Ammon's horn (tissue), 1 donor: ENCODE data around the gene POLR1D.
A peak's percentile ranks its signal among the peaks of the same experiment; 100 is the strongest.

Source experiments
- DNase-seq: peaks from one replicate; pipeline ENCODE4 v3.0.0-alpha.2; 2016; ENCODE audit warnings: low spot score

The POLR1D gene

GRCh38 chr13:27638521-27638920, 16.8 kb downstream of the POLR1D start:
- no peak for DNase-seq

DNA sequence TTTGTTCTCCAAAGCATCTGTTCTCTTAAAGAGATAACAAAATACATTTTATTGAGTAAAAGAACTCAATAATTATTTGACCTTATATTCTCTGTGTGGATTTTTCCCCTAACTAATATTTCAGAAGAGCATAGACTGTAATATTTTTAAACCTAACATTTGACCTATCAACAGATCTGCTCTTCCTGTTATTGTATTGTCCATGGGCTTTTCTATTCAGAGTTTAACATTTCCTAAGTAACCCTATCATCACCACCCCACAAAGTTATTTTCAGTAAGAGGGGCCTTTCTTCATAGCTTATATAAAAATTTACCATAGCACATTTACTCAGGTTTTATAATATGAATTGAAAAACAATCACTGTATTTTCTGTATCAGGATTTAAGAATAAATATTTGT, 17.5 kb downstream of the POLR1D start:
- no peak for DNase-seq

- DNase-seq = no peak
Measured at GRCh38 chr13:27641711-27642502, 20.2 kb downstream of the POLR1D start.

- no peak for DNase-seq
Measured at GRCh38 chr13:27643334-27644132, 21.8 kb downstream of the POLR1D start.

DNA sequence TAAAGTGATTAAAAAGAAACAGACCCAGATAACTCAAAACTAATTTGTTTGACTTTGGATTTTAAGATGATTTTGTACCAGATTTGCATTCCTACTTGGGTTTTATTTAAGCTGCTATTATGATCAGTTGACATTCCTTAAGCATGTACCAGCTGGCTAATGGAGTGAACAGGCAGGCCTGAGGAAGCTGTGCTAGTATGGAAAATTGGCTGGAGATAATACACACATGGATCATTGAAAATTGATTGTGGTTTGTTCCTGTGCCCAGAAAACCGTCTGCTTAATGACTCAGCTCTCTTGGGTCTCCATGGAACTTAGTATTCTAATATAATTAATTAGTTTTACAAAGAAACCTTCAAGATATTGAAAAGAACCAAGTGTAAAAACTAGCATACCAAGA, 22.6 kb downstream of the POLR1D start:
- DNase-seq = peak; percentile 40

DNA sequence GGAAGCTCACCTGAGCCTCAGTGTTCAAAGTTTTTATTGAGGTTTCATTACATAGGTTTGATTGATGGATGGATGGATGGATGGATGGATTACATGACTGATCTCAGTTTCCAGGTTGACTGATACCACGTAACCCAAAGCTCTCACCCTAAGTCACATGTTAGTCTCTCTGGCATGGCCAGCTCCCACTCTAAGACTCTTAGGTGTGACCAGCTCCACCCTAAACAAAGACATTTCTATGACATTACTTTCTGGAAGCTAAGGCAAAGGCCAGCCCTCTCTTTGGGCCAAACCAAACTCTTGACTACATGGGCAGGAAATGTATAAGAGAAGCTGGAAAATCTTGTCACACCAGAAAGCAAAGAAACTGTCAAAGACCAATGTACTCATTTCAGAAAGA, 28.6 kb downstream of the POLR1D start:
- DNase-seq = no peak

GRCh38 chr13:27654059-27654458, 32.4 kb downstream of the POLR1D start:
- DNase-seq = no peak

GRCh38 chr13:27654816-27655215, 33.1 kb downstream of the POLR1D start:
- DNase-seq = no peak

- DNase-seq = no peak
Measured at GRCh38 chr13:27657724-27658123, 36.0 kb downstream of the POLR1D start.

GRCh38 chr13:27658546-27658945, 36.9 kb downstream of the POLR1D start:
- no peak for DNase-seq

DNA sequence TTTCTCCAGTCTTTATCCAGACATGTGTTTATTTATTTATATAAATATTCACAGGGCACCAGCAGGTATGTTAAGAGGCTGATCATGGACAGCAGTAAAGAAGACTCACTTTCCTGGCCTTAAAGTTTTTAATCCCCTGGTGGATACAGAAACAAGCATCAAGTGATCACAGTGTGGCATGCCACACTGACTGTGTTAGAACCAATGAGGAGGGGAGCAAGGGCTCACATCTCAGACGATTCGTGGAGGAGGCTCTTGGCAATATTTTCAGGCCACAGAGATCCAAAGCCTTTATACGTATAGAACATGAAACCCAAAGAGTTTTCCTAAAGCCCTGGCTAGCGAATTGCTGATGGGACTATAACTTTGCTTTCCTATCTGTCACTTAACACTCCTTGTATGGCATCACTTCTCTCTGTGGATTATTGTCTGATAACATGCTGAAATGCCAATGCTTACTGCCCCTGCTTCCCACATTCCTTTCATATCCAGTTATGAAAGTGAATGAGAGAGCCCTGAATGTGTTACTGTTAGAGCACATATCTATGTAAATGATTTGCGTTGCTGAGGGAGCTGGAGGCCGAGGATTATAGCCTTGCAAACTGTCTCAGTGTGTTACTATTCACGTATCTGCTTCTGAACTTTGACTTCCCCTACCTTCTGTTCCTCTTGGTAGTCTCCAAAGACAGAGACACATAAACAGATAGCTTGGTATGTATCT, 37.6 kb downstream of the POLR1D start:
- DNase-seq = no peak

DNA sequence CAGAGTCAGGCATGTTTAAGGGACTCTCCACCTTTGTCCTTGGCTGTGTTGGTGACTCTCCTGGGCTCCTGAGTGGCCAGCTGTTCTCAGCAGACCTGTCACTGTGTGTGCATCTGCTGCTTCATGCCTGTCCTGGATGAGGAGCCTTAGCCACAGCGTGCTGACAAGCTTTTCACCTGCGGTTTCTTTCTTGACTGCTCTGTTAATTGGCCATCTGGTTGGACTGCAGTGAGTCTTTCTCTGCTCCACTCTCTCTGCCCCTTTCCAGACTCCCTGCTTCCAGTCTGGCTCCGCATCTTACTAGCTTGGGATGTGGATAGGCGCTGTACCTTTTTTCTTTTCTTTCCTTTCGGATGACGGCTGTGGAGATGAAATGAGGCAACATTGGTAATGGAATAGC, 38.8 kb downstream of the POLR1D start:
- DNase-seq = no peak

GRCh38 chr13:27661017-27661416, 39.3 kb downstream of the POLR1D start:
- DNase-seq = no peak

- DNase-seq = no peak
Measured at GRCh38 chr13:27662738-27663470, 41.2 kb downstream of the POLR1D start.

GRCh38 chr13:27663947-27664346, 42.3 kb downstream of the POLR1D start:
- DNase-seq = no peak

- DNase-seq = no peak
Measured at GRCh38 chr13:27665333-27665732, 43.6 kb downstream of the POLR1D start.

GRCh38 chr13:27665761-27666160, 44.1 kb downstream of the POLR1D start:
- DNase-seq = no peak

DNA sequence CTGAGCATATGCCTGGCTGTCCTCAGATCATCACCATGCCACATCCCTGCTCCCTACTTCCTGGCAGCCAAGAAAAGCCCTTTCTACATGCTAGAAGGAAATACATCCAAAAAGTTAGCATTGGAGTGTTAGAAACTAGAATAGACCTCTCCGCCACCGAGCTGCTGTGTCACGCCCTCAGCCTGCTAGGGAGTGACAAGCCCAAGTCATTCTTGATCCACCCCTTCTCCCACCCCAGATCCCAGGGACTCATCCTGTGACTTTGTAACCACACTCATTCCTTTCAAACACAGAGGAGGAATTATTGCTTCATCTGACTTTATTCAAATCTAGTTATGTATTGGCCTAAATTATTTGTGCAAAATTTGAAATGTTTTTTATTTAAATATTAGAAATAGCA, 45.3 kb downstream of the POLR1D start:
- no peak for DNase-seq

DNA sequence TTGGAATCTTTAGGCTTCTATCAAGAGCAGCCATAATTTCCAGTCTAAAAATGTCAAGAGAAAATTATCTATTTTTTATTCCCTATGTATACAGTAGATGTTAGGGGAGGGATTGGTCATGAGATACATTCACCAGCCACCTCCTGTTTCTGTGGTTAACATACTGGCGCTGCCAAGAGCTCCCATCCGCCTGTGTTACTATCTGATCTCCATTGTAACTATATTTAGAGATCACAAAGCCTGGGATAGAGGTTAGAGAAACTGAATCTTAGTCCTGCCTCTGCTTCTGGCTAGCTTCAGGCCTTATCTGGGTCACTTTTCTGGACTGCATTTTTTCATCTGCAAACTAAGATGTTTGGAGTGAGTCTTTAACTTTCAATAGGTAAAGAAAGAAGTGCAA, 46.3 kb downstream of the POLR1D start:
- DNase-seq = no peak

GRCh38 chr13:27670861-27671260, 49.2 kb downstream of the POLR1D start:
- no peak for DNase-seq

DNA sequence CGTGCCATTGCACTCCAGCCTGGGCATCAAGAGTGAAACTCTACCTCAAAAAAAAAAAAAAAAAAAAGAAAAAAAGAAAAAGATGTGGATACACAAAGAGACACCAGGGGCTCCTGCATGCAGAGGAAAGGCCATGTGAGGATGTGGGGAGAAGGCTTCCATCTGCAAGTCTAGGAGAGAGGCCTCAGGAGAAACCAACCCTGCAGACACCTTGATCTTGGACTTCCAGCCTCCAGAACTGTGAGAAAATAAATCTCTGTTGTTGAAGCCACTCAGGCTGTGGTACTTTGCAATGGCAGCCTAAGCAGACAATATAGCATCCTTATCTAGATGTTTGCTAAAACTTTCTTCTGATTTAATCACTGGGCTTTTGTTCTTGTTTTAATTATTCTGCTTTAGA, 50.3 kb downstream of the POLR1D start:
- no peak for DNase-seq
